GM23338 (cell line): ENCODE data around the gene CEP95. TPM values are rescaled to one million over a fixed set of nuclear protein-coding genes. Genes with fewer than 3 reads are reported as not detected.

ENCODE experiments used
- ATAC-seq: fragments of 200-7000 bp; cut with Tn5 transposase; 3 replicates; pipeline ENCODE4 v1.9.1; 2020
- DNase-seq: peaks from one replicate; pipeline ENCODE4 v3.0.0-alpha.2; 2015; ENCODE audit warnings: low spot score
- H2AFZ ChIP-seq: fragments of 200-600 bp; sonication (generic); 2 replicates; pipeline ENCODE4 v1.8.0; 2016; ENCODE audit warnings: antibody characterized with exemption, mild to moderate bottlenecking, moderate library complexity
- H3F3A ChIP-seq: fragments of 200-600 bp; sonication (generic); replicated peaks from 2 replicates; pipeline ENCODE4 v1.8.0; 2017; ENCODE audit warnings: antibody characterized with exemption, mixed run types, low read depth
- H3K27ac ChIP-seq: fragments of 200-600 bp; sonication (generic); 2 replicates; pipeline ENCODE4 v1.6.1; 2016; ENCODE audit warnings: low read depth
- H3K27me3 ChIP-seq: fragments of 200-600 bp; sonication (generic); 2 replicates; pipeline ENCODE4 v1.8.0; 2016; ENCODE audit warnings: mild to moderate bottlenecking, mixed run types, moderate library complexity; ENCODE audit not compliant: insufficient read depth
- H3K36me3 ChIP-seq: fragments of 200-600 bp; sonication (generic); 2 replicates; pipeline ENCODE4 v1.8.0; 2016; ENCODE audit warnings: mild to moderate bottlenecking; ENCODE audit not compliant: insufficient read depth
- H3K4me1 ChIP-seq: fragments of 200-600 bp; sonication (generic); 2 replicates; pipeline ENCODE4 v1.8.0; 2016; ENCODE audit warnings: mild to moderate bottlenecking, moderate library complexity; ENCODE audit not compliant: insufficient read depth
- H3K4me2 ChIP-seq: fragments of 200-600 bp; sonication (generic); 2 replicates; pipeline ENCODE4 v1.7.1; 2017; ENCODE audit warnings: mixed run types
- H3K4me3 ChIP-seq: fragments of 200-600 bp; sonication (generic); 2 replicates; pipeline ENCODE4 v1.6.1; 2016; ENCODE audit warnings: mixed run types
- H3K79me2 ChIP-seq: fragments of 200-600 bp; sonication (generic); replicated peaks from 2 replicates; pipeline ENCODE4 v1.8.0; 2017; ENCODE audit warnings: mild to moderate bottlenecking; ENCODE audit not compliant: insufficient read depth
- H3K9me2 ChIP-seq: fragments of 200-600 bp; sonication (generic); 2 replicates; pipeline ENCODE4 v1.8.0; 2017; ENCODE audit not compliant: insufficient read depth
- H4K20me1 ChIP-seq: fragments of 200-600 bp; sonication (generic); replicated peaks from 2 replicates; pipeline ENCODE4 v1.8.0; 2017; ENCODE audit warnings: mild to moderate bottlenecking; ENCODE audit not compliant: insufficient read depth
- H3K27ac Mint-ChIP-seq: 2 replicates; pipeline ENCODE4 v1.8.0; 2020; ENCODE audit warnings: inconsistent platforms, mild to moderate bottlenecking, moderate library complexity, mixed read lengths
- H3K27me3 Mint-ChIP-seq: 3 replicates; pipeline ENCODE4 v1.8.0; 2022; ENCODE audit warnings: low read depth, mild to moderate bottlenecking, moderate library complexity, mixed read lengths, inconsistent platforms; ENCODE audit not compliant: insufficient read depth, poor library complexity
- H3K36me3 Mint-ChIP-seq: 3 replicates; pipeline ENCODE4 v1.8.0; 2021; ENCODE audit warnings: low read depth, mild to moderate bottlenecking, inconsistent platforms, moderate library complexity, mixed read lengths
- H3K4me1 Mint-ChIP-seq: 3 replicates; pipeline ENCODE4 v1.8.0; 2020; ENCODE audit warnings: mild to moderate bottlenecking, inconsistent platforms, mixed read lengths
- H3K4me3 Mint-ChIP-seq: 3 replicates; pipeline ENCODE4 v1.8.0; 2021; ENCODE audit warnings: moderate library complexity, mild to moderate bottlenecking, inconsistent platforms, mixed read lengths
- H3K9me3 Mint-ChIP-seq: 3 replicates; pipeline ENCODE4 v1.8.0; 2020; ENCODE audit warnings: moderate library complexity, mild to moderate bottlenecking, inconsistent platforms, mixed read lengths
- CREB1 ChIP-seq: fragments of 250-450 bp; sonication (Bioruptor Pico); IDR thresholded peaks from 2 replicates; pipeline ENCODE4 v1.5.0; 2020; ENCODE audit warnings: low read depth, mild to moderate bottlenecking, moderate library complexity
- ETS1 ChIP-seq: IDR thresholded peaks from 2 replicates; pipeline ENCODE4 v1.6.1; 2016; ENCODE audit warnings: antibody characterized with exemption
- EZH2 ChIP-seq: fragments of 200-600 bp; sonication (generic); IDR thresholded peaks from one replicate; pipeline ENCODE4 v1.8.0; 2017; ENCODE audit warnings: antibody characterized with exemption, mild to moderate bottlenecking, low read depth; ENCODE audit not compliant: unreplicated experiment
- EZH2phosphoT487 ChIP-seq: fragments of 200-600 bp; sonication (generic); IDR thresholded peaks from one replicate; pipeline ENCODE4 v1.8.1; 2018; ENCODE audit warnings: antibody characterized with exemption; ENCODE audit not compliant: unreplicated experiment
- JUNB ChIP-seq: IDR thresholded peaks from one replicate; pipeline ENCODE4 v1.6.1; 2016; ENCODE audit warnings: antibody characterized with exemption; ENCODE audit not compliant: unreplicated experiment
- NANOG ChIP-seq: IDR thresholded peaks from 2 replicates; pipeline ENCODE4 v1.6.1; 2016; ENCODE audit warnings: antibody characterized with exemption, borderline replicate concordance
- POLR2AphosphoS5 ChIP-seq: IDR thresholded peaks from 2 replicates; pipeline ENCODE4 v1.6.1; 2016; ENCODE audit warnings: antibody characterized with exemption, low read depth
- STAT1 ChIP-seq: IDR thresholded peaks from one replicate; pipeline ENCODE4 v1.6.1; 2016; ENCODE audit warnings: antibody characterized with exemption; ENCODE audit not compliant: unreplicated experiment
- ZNF114 ChIP-seq: fragments of 250-450 bp; sonication (Bioruptor Pico); IDR thresholded peaks from 2 replicates; pipeline ENCODE4 v1.5.0; 2020; ENCODE audit warnings: mild to moderate bottlenecking, moderate library complexity
- ZNF331 ChIP-seq: fragments of 250-450 bp; sonication (Bioruptor Pico); IDR thresholded peaks from 2 replicates; pipeline ENCODE4 v1.5.0; 2020; ENCODE audit warnings: low read depth, mild to moderate bottlenecking, moderate library complexity
- ZNF462 ChIP-seq: fragments of 250-450 bp; sonication (Bioruptor Pico); IDR thresholded peaks from 2 replicates; pipeline ENCODE4 v1.5.0; 2020; ENCODE audit warnings: mild to moderate bottlenecking, moderate library complexity
- polyA plus RNA-seq: library from polyadenylated mRNA; unstranded; fragments of >200 nt; fragmentation: Nextera tagmentation; extraction: Ambion mirVana; gene quantifications from 2 replicates; pipeline ENCODE4 v1.2.1, GENCODE V29; 2016
- total RNA-seq: library from RNA; depleted of rRNA; stranded (reverse); fragments of >200 nt; shearing (Covaris generic); gene quantifications from 2 replicates; pipeline ENCODE4 v1.2.3, GENCODE V29; 2014
- TF ChIP-seq, protein P1 (sequence below), 2 experiments: fragments of 200-600 bp in 1 of 2; sonication (generic) in 1 of 2; conservative IDR thresholded peaks; 2 replicates each; pipeline versions ENCODE4 v1.5.1 to v1.6.1; 2016 to 2017; ENCODE audit warnings: antibody characterized with exemption in 2 of 2, low read depth in 2 of 2, mild to moderate bottlenecking in 2 of 2, moderate library complexity in 1 of 2
- TF ChIP-seq, protein P2 (sequence below): IDR thresholded peaks from one replicate; pipeline ENCODE4 v1.6.1; 2018; ENCODE audit warnings: antibody characterized with exemption; ENCODE audit not compliant: unreplicated experiment

Gene CEP95
- total and polyA plus RNA-seq, 2 experiments from 2014 or later = 41.1 to 45.4 TPM

DNA sequence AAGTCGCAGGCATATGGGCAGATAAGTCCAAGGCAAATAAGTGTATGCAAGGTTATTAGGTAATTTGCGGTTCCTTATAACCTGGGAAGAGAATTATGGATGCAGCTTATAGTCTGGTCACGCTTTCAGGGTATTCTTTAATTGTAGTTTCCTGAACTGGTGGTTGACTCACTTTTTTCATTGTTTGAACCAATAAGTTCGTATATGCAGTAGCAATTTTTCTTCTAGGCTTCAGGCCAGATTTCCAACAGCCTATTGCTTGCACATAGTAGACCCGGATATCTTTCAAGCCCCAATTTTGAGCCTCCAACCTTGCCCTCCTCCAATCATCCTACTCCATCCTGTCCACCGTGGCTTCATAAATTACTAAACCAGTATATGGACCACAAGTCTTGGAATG lies 12.8 kb downstream of the CEP95 start:
- TF ChIP-seq POLR2AphosphoS5 = no peak
- TF ChIP-seq, protein P1, sequence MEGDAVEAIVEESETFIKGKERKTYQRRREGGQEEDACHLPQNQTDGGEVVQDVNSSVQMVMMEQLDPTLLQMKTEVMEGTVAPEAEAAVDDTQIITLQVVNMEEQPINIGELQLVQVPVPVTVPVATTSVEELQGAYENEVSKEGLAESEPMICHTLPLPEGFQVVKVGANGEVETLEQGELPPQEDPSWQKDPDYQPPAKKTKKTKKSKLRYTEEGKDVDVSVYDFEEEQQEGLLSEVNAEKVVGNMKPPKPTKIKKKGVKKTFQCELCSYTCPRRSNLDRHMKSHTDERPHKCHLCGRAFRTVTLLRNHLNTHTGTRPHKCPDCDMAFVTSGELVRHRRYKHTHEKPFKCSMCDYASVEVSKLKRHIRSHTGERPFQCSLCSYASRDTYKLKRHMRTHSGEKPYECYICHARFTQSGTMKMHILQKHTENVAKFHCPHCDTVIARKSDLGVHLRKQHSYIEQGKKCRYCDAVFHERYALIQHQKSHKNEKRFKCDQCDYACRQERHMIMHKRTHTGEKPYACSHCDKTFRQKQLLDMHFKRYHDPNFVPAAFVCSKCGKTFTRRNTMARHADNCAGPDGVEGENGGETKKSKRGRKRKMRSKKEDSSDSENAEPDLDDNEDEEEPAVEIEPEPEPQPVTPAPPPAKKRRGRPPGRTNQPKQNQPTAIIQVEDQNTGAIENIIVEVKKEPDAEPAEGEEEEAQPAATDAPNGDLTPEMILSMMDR (conservative IDR thresholded peaks at IDR 0.05; ENCODE audit: low read depth in 2 of 2) = no peak
- TF ChIP-seq ZNF331 (CRISPR knock-in tag) = no peak
- no peak for TF ChIP-seq ZNF114
- no peak for TF ChIP-seq EZH2phosphoT487
- no peak for TF ChIP-seq JUNB
- TF ChIP-seq NANOG = no peak
- TF ChIP-seq, protein P2, sequence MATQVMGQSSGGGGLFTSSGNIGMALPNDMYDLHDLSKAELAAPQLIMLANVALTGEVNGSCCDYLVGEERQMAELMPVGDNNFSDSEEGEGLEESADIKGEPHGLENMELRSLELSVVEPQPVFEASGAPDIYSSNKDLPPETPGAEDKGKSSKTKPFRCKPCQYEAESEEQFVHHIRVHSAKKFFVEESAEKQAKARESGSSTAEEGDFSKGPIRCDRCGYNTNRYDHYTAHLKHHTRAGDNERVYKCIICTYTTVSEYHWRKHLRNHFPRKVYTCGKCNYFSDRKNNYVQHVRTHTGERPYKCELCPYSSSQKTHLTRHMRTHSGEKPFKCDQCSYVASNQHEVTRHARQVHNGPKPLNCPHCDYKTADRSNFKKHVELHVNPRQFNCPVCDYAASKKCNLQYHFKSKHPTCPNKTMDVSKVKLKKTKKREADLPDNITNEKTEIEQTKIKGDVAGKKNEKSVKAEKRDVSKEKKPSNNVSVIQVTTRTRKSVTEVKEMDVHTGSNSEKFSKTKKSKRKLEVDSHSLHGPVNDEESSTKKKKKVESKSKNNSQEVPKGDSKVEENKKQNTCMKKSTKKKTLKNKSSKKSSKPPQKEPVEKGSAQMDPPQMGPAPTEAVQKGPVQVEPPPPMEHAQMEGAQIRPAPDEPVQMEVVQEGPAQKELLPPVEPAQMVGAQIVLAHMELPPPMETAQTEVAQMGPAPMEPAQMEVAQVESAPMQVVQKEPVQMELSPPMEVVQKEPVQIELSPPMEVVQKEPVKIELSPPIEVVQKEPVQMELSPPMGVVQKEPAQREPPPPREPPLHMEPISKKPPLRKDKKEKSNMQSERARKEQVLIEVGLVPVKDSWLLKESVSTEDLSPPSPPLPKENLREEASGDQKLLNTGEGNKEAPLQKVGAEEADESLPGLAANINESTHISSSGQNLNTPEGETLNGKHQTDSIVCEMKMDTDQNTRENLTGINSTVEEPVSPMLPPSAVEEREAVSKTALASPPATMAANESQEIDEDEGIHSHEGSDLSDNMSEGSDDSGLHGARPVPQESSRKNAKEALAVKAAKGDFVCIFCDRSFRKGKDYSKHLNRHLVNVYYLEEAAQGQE = no peak
- TF ChIP-seq EZH2 = no peak
- no peak for TF ChIP-seq CREB1 (CRISPR knock-in tag)
- no peak for TF ChIP-seq ETS1
- TF ChIP-seq ZNF462 (CRISPR knock-in tag) = no peak
- TF ChIP-seq STAT1 = no peak

More for the DNA sequence above, 12.8 kb downstream of the CEP95 start:
- H3K27ac Mint-ChIP-seq = no peak overlapping the region
- peaks cover 35% of the 10 kb centered on the region for H4K20me1 ChIP-seq
- no peaks in the 10 kb centered on the region for H3K9me3 Mint-ChIP-seq
- H3K4me3 Mint-ChIP-seq = no peak overlapping the region
- H3K4me3 ChIP-seq = no peak overlapping the region
- no peaks in the 10 kb centered on the region for H3K9me2 ChIP-seq
- H3F3A ChIP-seq = no peaks in the 10 kb centered on the region
- H3K79me2 ChIP-seq = peaks cover 45% of the 10 kb centered on the region
- H3K36me3 ChIP-seq = peaks cover 65% of the 10 kb centered on the region
- H3K4me1 Mint-ChIP-seq = no peaks in the 10 kb centered on the region
- H3K4me1 ChIP-seq = no peaks in the 10 kb centered on the region
- H3K27me3 Mint-ChIP-seq = peaks cover 2% of the 10 kb centered on the region
- no peak overlapping the region for H2AFZ ChIP-seq
- H3K36me3 Mint-ChIP-seq = peaks cover 84% of the 10 kb centered on the region
- ATAC-seq (no peak), DNase-seq (no peak)
- no peak overlapping the region for H3K27ac ChIP-seq
- no peak overlapping the region for H3K4me2 ChIP-seq
- no peaks in the 10 kb centered on the region for H3K27me3 ChIP-seq
